OCI-LY7 (cell line): ENCODE results near the gene SLC10A3. TPM values are rescaled to one million over a fixed set of nuclear protein-coding genes. Genes with fewer than 3 reads are reported as not detected.

Experiments used
- BruUV-seq: library from RNA; stranded (reverse); fragments of 400-500 nt; replicated peaks from 2 replicates; lab custom pipeline; 2021; lab: Mats Ljungman, UMichigan
- CTCF ChIA-PET: fragments of 300-600 bp; sonication (Branson Sonifier 250); formaldehyde crosslinking; loops from one replicate; lab custom pipeline; 2022; ENCODE audit warnings: antibody characterized with exemption; ENCODE audit not compliant: unreplicated experiment; lab: Charles Lee
- POLR2A ChIA-PET: fragments of 300-600 bp; sonication (Branson Sonifier 250); formaldehyde crosslinking; loops from one replicate; lab custom pipeline; 2022; ENCODE audit warnings: antibody characterized with exemption; lab: Charles Lee
- DNase-seq: peaks from one replicate; pipeline ENCODE4 v3.0.0-alpha.2; 2015; ENCODE audit warnings: low spot score
- H2AFZ ChIP-seq: fragments of 200-600 bp; sonication (generic), shearing (Covaris generic); 2 replicates; pipeline ENCODE4 v1.6.1; 2014; ENCODE audit warnings: mild to moderate bottlenecking, antibody characterized with exemption, low read length, moderate library complexity
- H3K27ac ChIP-seq: fragments of 200-600 bp; sonication (generic); 2 replicates; pipeline ENCODE4 v1.5.1; 2014; ENCODE audit warnings: mixed run types, low read depth, mild to moderate bottlenecking, moderate library complexity, low read length, inconsistent platforms; ENCODE audit not compliant: poor library complexity, severe bottlenecking
- H3K36me3 ChIP-seq: fragments of 200-600 bp; sonication (generic); 2 replicates; pipeline ENCODE4 v1.6.1; 2014; ENCODE audit warnings: mild to moderate bottlenecking, antibody characterized with exemption, low read length, moderate library complexity, mixed read lengths; ENCODE audit not compliant: insufficient read depth
- H3K4me1 ChIP-seq: fragments of 200-600 bp; sonication (generic); 2 replicates; pipeline ENCODE4 v1.5.1; 2014; ENCODE audit warnings: mild to moderate bottlenecking, low read length; ENCODE audit not compliant: insufficient read depth, poor library complexity, severe bottlenecking
- H3K4me2 ChIP-seq: fragments of 200-600 bp; sonication (generic); 2 replicates; pipeline ENCODE4 v1.6.1; 2014; ENCODE audit warnings: mild to moderate bottlenecking, low read length
- H3K4me3 ChIP-seq: fragments of 200-600 bp; sonication (generic); 2 replicates; pipeline ENCODE4 v1.5.1; 2014; ENCODE audit warnings: mild to moderate bottlenecking, low read depth, low read length; ENCODE audit not compliant: poor library complexity, severe bottlenecking
- H3K79me2 ChIP-seq: fragments of 200-600 bp; sonication (generic); 2 replicates; pipeline ENCODE4 v1.6.1; 2016; ENCODE audit warnings: low read depth, mild to moderate bottlenecking, low read length, moderate library complexity, mixed read lengths; ENCODE audit not compliant: insufficient read depth
- H3K9me2 ChIP-seq: fragments of 200-600 bp; sonication (generic); 2 replicates; pipeline ENCODE4 v1.6.1; 2016; ENCODE audit warnings: mild to moderate bottlenecking, low read length, mixed read lengths; ENCODE audit not compliant: insufficient read depth
- H3K9me3 ChIP-seq: fragments of 200-600 bp; sonication (generic); 2 replicates; pipeline ENCODE4 v1.6.1; 2014; ENCODE audit warnings: mild to moderate bottlenecking, mixed run types, low read length, mixed read lengths
- H4K20me1 ChIP-seq: fragments of 200-600 bp; sonication (generic); 2 replicates; pipeline ENCODE4 v1.6.1; 2014; ENCODE audit warnings: mild to moderate bottlenecking, antibody characterized with exemption, low read length, moderate library complexity, mixed read lengths; ENCODE audit not compliant: insufficient read depth
- EZH2phosphoT487 ChIP-seq: fragments of 200-600 bp; sonication (generic); IDR thresholded peaks from 2 replicates; pipeline ENCODE4 v1.6.1; 2018; ENCODE audit warnings: low read depth, borderline replicate concordance, mild to moderate bottlenecking, mixed run types, antibody characterized with exemption, low read length, moderate library complexity, mixed read lengths
- intact Hi-C: fragments of 100-400 bp; cut with micrococcal nuclease; formaldehyde crosslinking; loops from one replicate; pipeline ENCODE4 v1.10.0; 2022; ENCODE audit not compliant: unreplicated experiment
- total RNA-seq, 2 experiments: library from RNA; depleted of rRNA in 1 of 2; stranded (reverse); fragments of >200 nt in 1 of 2; shearing (Covaris generic) in 1 of 2; gene quantifications; 2 replicates each; pipeline ENCODE4 v1.2.3, GENCODE V29; 2014 to 2022
- TF ChIP-seq, protein P1 (sequence below): fragments of 200-600 bp; sonication (generic); conservative IDR thresholded peaks from 2 replicates; pipeline ENCODE4 v1.5.1; 2014; ENCODE audit warnings: mild to moderate bottlenecking, antibody characterized with exemption, low read length, moderate library complexity, mixed read lengths

SLC10A3 gene
- total RNA-seq, 2 experiments from 2014 or later, result 14.1 to 15.6 TPM

DNA sequence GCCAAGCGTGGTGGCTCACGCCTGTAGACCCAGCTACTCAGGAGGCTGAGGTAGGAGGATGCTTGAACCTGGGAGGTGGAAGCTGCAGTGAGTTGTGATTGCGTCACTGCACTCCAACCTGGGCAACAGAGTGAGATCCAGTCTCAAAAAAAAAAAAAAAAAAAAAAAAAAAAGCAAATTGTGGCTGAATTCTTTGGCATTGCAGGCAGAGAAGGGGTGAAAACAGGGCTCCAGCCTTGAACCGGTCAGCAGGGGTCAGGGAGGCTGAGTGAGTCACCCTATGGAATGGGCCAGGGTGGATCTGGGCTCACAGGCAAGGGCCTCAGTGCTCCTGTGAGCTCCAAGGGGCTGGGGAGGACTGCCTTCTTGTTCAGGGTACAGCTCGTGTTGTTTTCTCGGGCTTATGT lies 38.8 kb upstream of the SLC10A3 start:
- no TSS peak for BruUV-seq
- intact Hi-C loops, result loop anchor here (5.0 kb wide), 1 partner anchor 42 kb away; the partner anchor contains the start of gene UBL4A
- peaks cover 12% of the 10 kb centered on the region for H3K4me1 ChIP-seq

DNA sequence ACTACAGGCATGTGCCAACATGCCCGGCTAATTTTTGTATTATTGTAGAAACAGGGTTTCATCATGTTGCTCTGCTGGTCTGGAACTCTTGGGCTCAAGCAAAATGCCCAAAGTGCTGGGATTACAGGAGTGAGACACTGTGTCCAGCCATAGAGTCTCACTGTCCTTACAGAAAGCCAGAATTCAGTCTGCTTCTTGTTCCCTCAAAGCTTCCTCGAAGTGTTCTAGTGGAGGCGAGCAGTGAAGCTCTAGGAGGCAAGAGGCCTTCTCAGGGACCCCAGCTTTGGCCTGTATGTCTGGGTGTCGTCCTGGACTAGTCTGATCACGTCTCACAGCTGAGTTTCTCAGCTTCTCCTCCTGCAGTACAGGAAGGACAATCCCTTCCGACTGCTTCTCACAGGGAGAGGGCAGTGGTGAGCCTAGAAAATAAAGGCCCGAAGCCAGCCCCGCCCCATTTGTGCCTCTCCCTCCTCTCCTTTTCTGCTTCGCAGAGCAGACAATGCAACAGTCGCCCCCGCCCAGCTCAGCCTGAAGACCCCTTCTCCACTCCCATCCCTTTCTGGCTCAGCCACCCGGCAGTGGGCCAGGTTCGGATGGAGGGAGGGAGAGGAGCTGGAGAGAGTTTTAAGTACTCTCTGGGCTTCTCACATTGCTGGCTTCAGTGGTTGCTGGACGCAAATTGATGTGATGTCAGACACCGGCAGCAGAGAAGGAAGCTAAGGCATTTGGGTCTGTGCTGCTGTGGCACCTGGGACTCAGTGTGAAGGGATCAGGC lies 36.7 kb upstream of the SLC10A3 start:
- Histone ChIP-seq H2AFZ (peak overlapping the region; percentile 72), H3K9me3 (no peaks in the 10 kb centered on the region), H3K36me3 (no peaks in the 10 kb centered on the region), H3K9me2 (no peaks in the 10 kb centered on the region), H3K4me2 (peak overlapping the region; percentile 83), H4K20me1 (no peaks in the 10 kb centered on the region), H3K27ac (peak overlapping the region; percentile 66), H3K79me2 (no peaks in the 10 kb centered on the region), H3K4me1 (peaks cover 12% of the 10 kb centered on the region), H3K4me3 (peak overlapping the region; percentile 62)
- peak; percentile 80 for DNase-seq
- BruUV-seq, result no TSS peak
- POLR2A ChIA-PET, result interaction anchor here (0.6 to 1.4 kb wide), 6 partner anchors 26 to 129 kb away, joined by 3 to 12 read pairs (median 3); partner anchors contain the start of genes RPL10 and SLC10A3
- CTCF ChIA-PET, result interaction anchor here (0.6 to 0.8 kb wide), 2 partner anchors 10 to 195 kb away, joined by 3 read pairs; partner anchors contain the start of gene FAM3A
- TF ChIP-seq, protein P1, sequence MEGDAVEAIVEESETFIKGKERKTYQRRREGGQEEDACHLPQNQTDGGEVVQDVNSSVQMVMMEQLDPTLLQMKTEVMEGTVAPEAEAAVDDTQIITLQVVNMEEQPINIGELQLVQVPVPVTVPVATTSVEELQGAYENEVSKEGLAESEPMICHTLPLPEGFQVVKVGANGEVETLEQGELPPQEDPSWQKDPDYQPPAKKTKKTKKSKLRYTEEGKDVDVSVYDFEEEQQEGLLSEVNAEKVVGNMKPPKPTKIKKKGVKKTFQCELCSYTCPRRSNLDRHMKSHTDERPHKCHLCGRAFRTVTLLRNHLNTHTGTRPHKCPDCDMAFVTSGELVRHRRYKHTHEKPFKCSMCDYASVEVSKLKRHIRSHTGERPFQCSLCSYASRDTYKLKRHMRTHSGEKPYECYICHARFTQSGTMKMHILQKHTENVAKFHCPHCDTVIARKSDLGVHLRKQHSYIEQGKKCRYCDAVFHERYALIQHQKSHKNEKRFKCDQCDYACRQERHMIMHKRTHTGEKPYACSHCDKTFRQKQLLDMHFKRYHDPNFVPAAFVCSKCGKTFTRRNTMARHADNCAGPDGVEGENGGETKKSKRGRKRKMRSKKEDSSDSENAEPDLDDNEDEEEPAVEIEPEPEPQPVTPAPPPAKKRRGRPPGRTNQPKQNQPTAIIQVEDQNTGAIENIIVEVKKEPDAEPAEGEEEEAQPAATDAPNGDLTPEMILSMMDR, result peak; percentile 64
- TF ChIP-seq EZH2phosphoT487, result no peak
- intact Hi-C loops, result loop anchor here (5.0 kb wide), 1 partner anchor 40 kb away; the partner anchor contains the start of gene UBL4A

More for the DNA sequence above, 38.8 kb upstream of the SLC10A3 start:
- Histone ChIP-seq H3K36me3 (peaks cover 8% of the 10 kb centered on the region; the same call in 1 of the 2 replicates), H3K9me3 (no peaks in the 10 kb centered on the region), H3K9me2 (no peaks in the 10 kb centered on the region), H2AFZ (no peak overlapping the region), H4K20me1 (no peaks in the 10 kb centered on the region), H3K4me2 (no peak overlapping the region), H3K4me3 (no peak overlapping the region), H3K79me2 (no peaks in the 10 kb centered on the region), H3K27ac (no peak overlapping the region)
- ChIA-PET CTCF (no interaction called here), POLR2A (interaction anchor here (0.6 kb wide), 1 partner anchor 578 kb away, joined by 3 read pairs; no protein-coding TSS in a partner anchor)
- DNase-seq, result no peak
- TF ChIP-seq EZH2phosphoT487, result no peak
- TF ChIP-seq, protein P1, result no peak
